HG03108 (cell line): Measurements from ENCODE around the gene CCDC32.
"Not testable (repeated sequence)": the region's sequence is repeated elsewhere in the genome, so short reads cannot be mapped to it uniquely, and the experiment has no call there.

Experiments
- ATAC-seq: cut with Tn5 transposase; IDR thresholded peaks from one replicate; pipeline ENCODE4 v1.9.1; 2021; ENCODE audit warnings: moderate library complexity; ENCODE audit not compliant: unreplicated experiment

Gene CCDC32, protein sequence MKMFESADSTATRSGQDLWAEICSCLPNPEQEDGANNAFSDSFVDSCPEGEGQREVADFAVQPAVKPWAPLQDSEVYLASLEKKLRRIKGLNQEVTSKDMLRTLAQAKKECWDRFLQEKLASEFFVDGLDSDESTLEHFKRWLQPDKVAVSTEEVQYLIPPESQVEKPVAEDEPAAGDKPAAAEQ

GRCh38 chr15:40564591-40565332 is at the start of gene CCDC32:
Gene CCDC32 (minus strand): TSS chr15:40565042. CDS start chr15:40563015, 2,027 bp downstream.
- ATAC-seq = peak; percentile 96

DNA sequence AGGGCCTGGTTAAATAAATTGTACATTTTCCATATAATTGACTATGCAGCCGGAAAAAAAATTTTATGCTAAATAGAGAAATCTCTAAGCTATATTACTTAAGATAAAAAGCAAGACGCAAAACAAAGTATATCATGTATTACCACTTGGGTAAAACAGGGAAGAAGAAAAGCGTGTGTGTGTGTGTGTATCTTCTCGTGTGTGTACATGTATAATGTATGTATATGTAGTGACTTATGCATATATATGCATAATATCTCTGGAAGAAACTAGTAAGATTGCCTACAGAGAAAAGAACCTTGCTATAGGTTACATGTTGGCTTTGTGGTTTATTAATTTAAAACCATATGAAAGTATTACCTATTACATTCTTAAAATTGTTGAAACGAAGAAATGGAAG is 48.2 kb upstream of the CCDC32 start:
- no peak for ATAC-seq

DNA sequence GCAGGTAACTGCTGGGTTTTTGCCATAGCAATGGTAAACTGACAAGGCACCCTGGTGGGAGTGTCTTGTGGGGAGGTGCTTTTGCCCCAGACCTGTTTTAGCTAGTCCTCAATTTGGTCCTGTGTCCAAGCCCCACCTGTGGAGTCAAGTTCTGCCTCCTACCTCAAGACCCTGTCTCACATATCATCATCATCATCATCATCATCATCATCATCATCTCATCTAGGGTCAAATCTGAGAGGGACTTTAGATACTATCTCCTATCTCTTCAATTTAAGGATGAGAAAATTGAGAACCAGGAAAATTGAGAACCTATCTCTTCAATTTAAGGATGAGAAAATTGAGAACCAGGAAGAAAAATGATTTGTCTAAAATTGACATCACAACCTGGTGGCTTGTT is 39.1 kb upstream of the CCDC32 start:
- no peak for ATAC-seq

GRCh38 chr15:40600956-40601355 is 36.1 kb upstream of the CCDC32 start:
- no peak for ATAC-seq

DNA sequence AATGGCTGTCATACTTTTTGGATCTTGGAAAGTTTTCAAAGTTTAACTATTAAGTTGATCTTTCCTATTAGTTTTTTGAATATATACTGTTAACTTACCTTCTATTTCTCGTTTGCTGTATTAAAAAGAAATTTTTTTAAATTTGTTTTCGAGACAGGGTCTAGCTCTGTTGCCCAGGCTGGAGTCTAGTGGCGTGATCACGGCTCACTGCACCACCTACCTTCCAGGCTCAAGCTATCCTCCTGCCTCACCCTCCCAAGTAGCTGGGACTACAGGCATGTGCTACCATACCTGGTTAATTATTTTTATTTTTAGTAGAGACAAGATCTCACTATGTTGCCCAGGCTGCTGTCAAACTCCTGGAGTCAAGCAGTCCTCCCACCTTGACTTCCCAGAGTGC is 33.8 kb upstream of the CCDC32 start:
- ATAC-seq = no peak

- no peak for ATAC-seq
Measured at GRCh38 chr15:40598126-40598525, 33.3 kb upstream of the CCDC32 start.

DNA sequence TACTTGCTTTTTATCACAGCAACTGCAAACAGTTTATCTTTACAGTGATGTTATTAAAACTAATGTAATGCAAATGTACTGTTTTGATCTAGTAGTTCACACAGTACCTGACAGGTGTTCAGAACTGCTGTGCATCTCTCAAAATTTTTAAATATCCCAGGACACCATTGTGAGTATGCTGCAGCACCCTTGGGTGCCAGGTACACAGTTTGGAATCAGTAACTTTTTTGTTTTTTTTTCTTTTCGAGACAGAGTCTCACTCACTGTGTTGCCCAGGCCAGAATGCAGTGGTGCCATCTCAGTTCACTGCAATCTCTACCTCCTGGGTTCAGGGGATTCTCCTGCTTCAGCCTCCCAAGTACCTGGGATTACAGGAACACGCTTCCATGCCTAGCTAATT is 32.2 kb upstream of the CCDC32 start:
- ATAC-seq = no peak

DNA sequence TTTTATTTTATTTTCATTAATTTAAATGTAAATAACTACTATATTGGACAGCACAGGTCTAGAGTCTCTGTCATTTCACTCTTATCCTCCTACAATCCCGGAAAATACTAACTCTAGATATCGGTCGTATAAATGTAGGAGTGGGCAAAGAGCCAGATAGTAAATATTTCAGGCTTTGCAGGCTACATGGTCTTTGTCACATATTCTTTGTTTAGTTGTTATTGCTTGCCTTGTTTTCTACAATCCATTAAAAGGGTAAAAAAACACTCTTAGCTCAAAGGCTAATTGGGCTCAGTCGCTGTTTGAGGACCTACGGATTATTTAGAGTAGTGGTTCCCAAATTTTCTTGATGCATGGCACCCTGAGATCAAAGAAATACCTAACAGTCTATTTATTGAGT is 30.9 kb upstream of the CCDC32 start:
- ATAC-seq = no peak

DNA sequence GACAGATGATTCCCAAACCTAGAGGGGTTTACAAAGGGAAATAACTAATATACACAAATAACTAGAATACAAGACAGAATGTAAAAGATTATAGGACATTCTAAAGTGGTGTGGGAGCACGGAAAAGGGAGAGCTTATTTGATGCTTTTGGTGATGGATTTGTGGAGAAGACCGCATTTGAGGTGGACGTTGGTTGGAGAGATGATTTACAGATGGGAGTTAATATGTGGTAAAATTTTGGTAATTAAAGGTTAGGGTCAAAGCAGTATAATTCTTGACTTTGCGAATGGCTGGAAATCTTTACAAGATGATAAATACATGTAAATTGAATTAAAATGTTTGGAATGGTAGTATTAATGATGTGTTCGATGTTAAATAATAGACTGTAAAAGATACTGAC is 30.4 kb upstream of the CCDC32 start:
- no peak for ATAC-seq

DNA sequence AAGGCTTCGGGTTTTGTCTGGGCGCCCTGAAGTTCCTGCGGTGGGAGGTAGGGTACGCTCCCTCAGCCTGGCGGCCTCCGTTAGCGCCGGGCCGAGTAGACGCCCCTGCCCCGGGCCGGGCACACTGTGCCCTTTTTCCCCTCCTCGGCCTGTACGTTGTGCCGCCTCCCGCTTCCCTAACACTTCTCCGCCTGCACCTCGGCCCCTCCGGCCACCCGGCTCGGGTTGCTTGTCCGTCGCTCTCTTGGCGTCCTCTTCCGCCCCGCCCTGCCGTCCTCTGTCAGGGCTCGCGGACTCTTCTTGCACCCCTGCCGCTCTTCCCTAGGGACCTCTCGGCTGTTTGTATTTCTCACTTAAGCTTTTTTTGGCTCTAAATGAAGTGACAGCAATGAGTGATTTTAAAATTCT is 29.6 kb upstream of the CCDC32 start:
- ATAC-seq = peak; percentile 40

GRCh38 chr15:40593588-40594428 is 29.0 kb upstream of the CCDC32 start, which contains the start of gene KNL1:
Gene KNL1 (plus strand): TSS chr15:40594249. CDS start chr15:40602932, 8,683 bp downstream.
- ATAC-seq = peak; percentile 59

- ATAC-seq = no peak
Measured at GRCh38 chr15:40593165-40593564, 28.3 kb upstream of the CCDC32 start.

- no peak for ATAC-seq
Measured at GRCh38 chr15:40591389-40591788, 26.5 kb upstream of the CCDC32 start.

- ATAC-seq = no peak
Measured at GRCh38 chr15:40590667-40591050, 25.8 kb upstream of the CCDC32 start.

DNA sequence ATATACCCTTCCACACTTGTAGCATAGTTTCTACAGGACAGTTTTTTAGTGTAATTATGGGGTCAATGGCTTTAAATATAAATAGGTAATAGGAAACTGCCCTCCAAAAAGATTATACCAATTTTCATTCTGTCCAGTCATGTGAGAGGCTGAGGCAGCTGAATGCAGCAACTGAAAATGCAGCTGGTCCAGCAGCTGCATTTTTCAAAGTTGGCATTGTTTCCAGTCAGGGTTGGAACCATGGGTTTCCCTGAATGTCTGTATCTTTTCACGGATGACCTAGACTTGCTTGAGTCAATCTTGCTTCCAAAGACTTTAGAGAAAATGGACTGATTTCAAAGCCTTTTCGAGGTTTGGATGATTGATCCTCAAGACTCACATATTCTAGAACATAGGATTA is 19.3 kb upstream of the CCDC32 start:
- ATAC-seq = no peak

GRCh38 chr15:40582726-40583246 is 17.9 kb upstream of the CCDC32 start:
- no peak for ATAC-seq

DNA sequence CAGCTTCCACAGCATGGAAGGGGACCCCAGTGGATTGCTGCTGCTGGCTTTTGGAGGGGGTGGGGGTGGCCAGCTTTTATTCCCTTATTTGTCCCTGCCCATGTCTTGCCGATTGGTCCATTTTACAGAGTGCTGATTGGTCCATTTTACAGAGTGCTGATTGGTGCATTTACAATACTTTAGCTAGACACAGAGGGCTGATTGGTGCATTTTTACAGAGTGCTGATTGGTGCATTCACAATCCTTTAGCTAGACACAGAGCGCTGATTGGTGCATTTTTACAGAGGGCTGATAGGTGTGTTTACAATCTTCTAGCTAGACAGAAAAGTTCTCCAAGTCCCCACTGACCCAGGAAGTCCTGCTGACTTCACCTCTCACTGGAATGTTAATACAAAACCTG is 17.0 kb upstream of the CCDC32 start:
- not testable (repeated sequence) for ATAC-seq

GRCh38 chr15:40578892-40579291 is 14.1 kb upstream of the CCDC32 start:
- no peak for ATAC-seq

DNA sequence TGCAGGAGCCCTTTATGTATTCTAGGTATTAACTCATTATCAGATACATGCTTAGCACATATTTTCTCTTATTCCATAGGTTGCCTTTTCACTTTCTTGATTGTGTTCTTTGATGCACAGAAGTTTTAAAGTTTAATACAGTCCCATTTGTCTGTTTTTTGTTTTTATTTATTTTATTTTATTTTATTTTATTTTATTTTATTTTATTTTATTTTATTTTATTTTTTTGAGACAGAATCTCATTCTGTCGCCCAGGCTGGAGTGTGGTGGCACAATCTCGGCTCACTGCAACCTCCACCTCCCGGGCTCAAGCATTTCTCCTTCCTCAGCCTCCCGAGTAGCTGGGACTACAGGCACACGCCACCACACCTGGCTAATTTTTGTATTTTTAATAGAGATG is 12.1 kb upstream of the CCDC32 start:
- not testable (repeated sequence) for ATAC-seq

DNA sequence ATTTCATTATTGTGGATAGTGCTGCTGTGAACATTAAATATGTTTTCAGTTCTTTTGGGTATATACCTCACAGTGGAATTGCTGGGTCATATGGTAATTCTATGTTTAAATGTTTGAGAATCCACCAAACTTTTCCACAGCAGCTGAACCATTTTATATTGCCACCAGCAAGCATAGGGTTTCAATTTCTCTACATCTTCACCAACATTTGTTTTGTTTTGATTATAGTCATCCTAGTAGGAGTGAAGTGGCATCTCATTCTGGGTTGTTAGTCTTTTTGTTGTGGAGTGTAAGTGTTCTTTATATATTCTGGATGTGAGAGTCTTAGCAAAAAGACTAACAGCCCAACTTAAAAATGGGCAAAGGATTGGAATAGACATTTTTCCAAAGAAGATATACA is 10.3 kb upstream of the CCDC32 start:
- no peak for ATAC-seq

GRCh38 chr15:40569129-40569953 is 4.5 kb upstream of the CCDC32 start, which contains the start of gene RPUSD2:
Gene RPUSD2 (plus strand): TSS chr15:40569299. CDS start chr15:40569338, 39 bp downstream.
- ATAC-seq = peak; percentile 38
